PC-3 (cell line): ENCODE results near the gene MAGI2. TPM values are rescaled to one million over a fixed set of nuclear protein-coding genes. Genes with fewer than 3 reads are reported as not detected.

Experiments used
- ATAC-seq: fragments of 200-7000 bp; cut with Tn5 transposase; 2 replicates; pipeline ENCODE4 v1.9.1; 2020; ENCODE audit warnings: mild to moderate bottlenecking, moderate library complexity
- BruUV-seq: library from RNA; stranded (reverse); fragments of 400-500 nt; replicated peaks from 2 replicates; lab custom pipeline; 2021; lab: Mats Ljungman, UMichigan
- CTCF ChIA-PET: fragments of 300-600 bp; sonication (Branson Sonifier 250); formaldehyde crosslinking; loops from one replicate; lab custom pipeline; 2022; ENCODE audit warnings: antibody characterized with exemption; lab: Charles Lee
- POLR2A ChIA-PET: fragments of 300-600 bp; sonication (Branson Sonifier 250); formaldehyde crosslinking; loops from one replicate; lab custom pipeline; 2022; ENCODE audit warnings: antibody characterized with exemption; ENCODE audit not compliant: unreplicated experiment; lab: Charles Lee
- DNase-seq: peaks from one replicate; pipeline ENCODE4 v3.0.0-alpha.2; 2015
- H2AFZ ChIP-seq: fragments of 300-600 bp; sonication (generic); 2 replicates; pipeline ENCODE4 v1.6.0; 2016; ENCODE audit warnings: antibody characterized with exemption, low read length
- H3F3A ChIP-seq: fragments of 300-600 bp; sonication (generic); one replicate; pipeline ENCODE4 v1.6.0; 2017; ENCODE audit warnings: antibody characterized with exemption, low read length, control low read depth, mild to moderate bottlenecking; ENCODE audit not compliant: unreplicated experiment
- H3K27ac ChIP-seq: fragments of 300-600 bp; sonication (generic); 2 replicates; pipeline ENCODE4 v1.5.1; 2016; ENCODE audit warnings: mild to moderate bottlenecking, low read length
- H3K27me3 ChIP-seq: fragments of 300-600 bp; sonication (generic); 2 replicates; pipeline ENCODE4 v1.6.1; 2016; ENCODE audit warnings: low read length, mixed read lengths
- H3K36me3 ChIP-seq: fragments of 300-600 bp; sonication (generic); 2 replicates; pipeline ENCODE4 v1.6.1; 2016; ENCODE audit warnings: low read depth, mixed run types, low read length, mixed read lengths
- H3K4me1 ChIP-seq: fragments of 300-600 bp; sonication (generic); 2 replicates; pipeline ENCODE4 v1.5.1; 2016; ENCODE audit warnings: low read length; ENCODE audit not compliant: insufficient read depth
- H3K4me2 ChIP-seq: fragments of 300-600 bp; sonication (generic); 2 replicates; pipeline ENCODE4 v1.6.0; 2016; ENCODE audit warnings: low read length
- H3K4me3 ChIP-seq: fragments of 300-600 bp; sonication (generic); 2 replicates; pipeline ENCODE4 v1.5.1; 2016; ENCODE audit warnings: mild to moderate bottlenecking, low read length, mixed read lengths
- H3K79me2 ChIP-seq: fragments of 300-600 bp; sonication (generic); 2 replicates; pipeline ENCODE4 v1.6.1; 2017; ENCODE audit warnings: low read length, mixed read lengths
- H3K9ac ChIP-seq: fragments of 300-600 bp; sonication (generic); 2 replicates; pipeline ENCODE4 v1.6.0; 2016; ENCODE audit warnings: mild to moderate bottlenecking, low read length
- H3K9me2 ChIP-seq: fragments of 300-600 bp; sonication (generic); replicated peaks from 2 replicates; pipeline ENCODE4 v1.6.1; 2016; ENCODE audit warnings: mixed run types, low read length, mixed read lengths
- H3K9me3 ChIP-seq: fragments of 300-600 bp; sonication (generic); 2 replicates; pipeline ENCODE4 v1.6.1; 2016; ENCODE audit warnings: low read length, mixed read lengths
- H4K20me1 ChIP-seq: fragments of 300-600 bp; sonication (generic); 2 replicates; pipeline ENCODE4 v1.6.1; 2016; ENCODE audit warnings: low read length, mixed read lengths
- EZH2 ChIP-seq: fragments of 300-600 bp; sonication (generic); IDR thresholded peaks from one replicate; pipeline ENCODE4 v1.6.1; 2017; ENCODE audit warnings: antibody characterized with exemption, mild to moderate bottlenecking, low read length; ENCODE audit not compliant: unreplicated experiment
- EZH2phosphoT487 ChIP-seq: fragments of 300-600 bp; sonication (generic); IDR thresholded peaks from 2 replicates; pipeline ENCODE4 v1.6.1; 2018; ENCODE audit warnings: mild to moderate bottlenecking, antibody characterized with exemption, low read length, borderline replicate concordance
- intact Hi-C: fragments of 100-400 bp; cut with micrococcal nuclease; formaldehyde crosslinking; loops from 2 replicates; pipeline ENCODE4 v1.9.0; 2023
- total RNA-seq: library from RNA; depleted of rRNA; stranded (reverse); fragments of >200 nt; gene quantifications from 2 replicates; pipeline ENCODE4 v1.2.3, GENCODE V29; 2014
- TF ChIP-seq, protein P1 (sequence below): fragments of 300-600 bp; sonication (generic); conservative IDR thresholded peaks from 2 replicates; pipeline ENCODE4 v1.5.1; 2017; ENCODE audit warnings: antibody characterized with exemption, low read depth, mild to moderate bottlenecking, low read length

MAGI2 gene
- total RNA-seq, 1 experiment from 2014 or later, result not detected

DNA sequence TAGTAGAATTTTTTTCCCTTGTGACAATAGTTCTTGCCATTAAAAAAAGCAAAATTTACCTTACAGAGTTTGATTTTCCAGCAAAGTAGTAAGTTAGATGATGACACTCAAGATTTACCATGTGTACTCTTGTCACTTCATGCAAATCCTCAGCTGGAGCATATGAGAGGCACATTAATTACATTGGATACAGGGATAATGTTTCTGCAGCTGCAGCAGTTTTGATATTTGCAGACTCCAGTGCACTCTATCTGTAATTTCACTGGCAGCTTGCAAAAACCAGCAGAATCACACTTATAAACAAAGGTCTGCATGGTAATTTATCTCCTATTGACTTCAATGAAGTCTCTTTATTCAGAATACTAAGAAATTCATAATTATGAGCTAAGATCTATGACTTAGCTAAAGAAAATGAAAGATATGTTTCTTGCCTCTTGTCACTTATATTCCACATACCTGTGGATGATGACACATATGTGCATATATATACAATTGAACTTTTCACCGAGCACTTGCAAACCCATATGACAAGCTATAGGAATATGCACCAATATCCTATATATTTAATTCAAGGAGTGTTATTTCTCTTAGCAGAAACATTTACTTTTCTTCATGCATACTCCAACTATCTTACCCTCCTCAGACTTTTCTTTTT, 1124.3 kb downstream of the MAGI2 start:
- Histone ChIP-seq H3K79me2 (no peaks in the 10 kb centered on the region), H4K20me1 (no peaks in the 10 kb centered on the region), H3K4me3 (no peak overlapping the region), H3K4me1 (no peaks in the 10 kb centered on the region), H3K9ac (no peak overlapping the region), H3K27ac (no peak overlapping the region), H3K9me3 (no peaks in the 10 kb centered on the region), H3K27me3 (0 out of 2 replicates have a peak, but pooled peaks cover 5% of the 10 kb centered on the region), H2AFZ (no peak overlapping the region), H3F3A (no peaks in the 10 kb centered on the region), H3K4me2 (no peak overlapping the region), H3K36me3 (no peaks in the 10 kb centered on the region), H3K9me2 (no peaks in the 10 kb centered on the region)
- intact Hi-C loops, result no loop called here
- BruUV-seq, result no TSS peak
- ATAC-seq (no peak), DNase-seq (no peak)
- CTCF ChIA-PET, result no interaction called here
- TF ChIP-seq EZH2 (no peak), EZH2phosphoT487 (no peak)
- TF ChIP-seq, protein P1, sequence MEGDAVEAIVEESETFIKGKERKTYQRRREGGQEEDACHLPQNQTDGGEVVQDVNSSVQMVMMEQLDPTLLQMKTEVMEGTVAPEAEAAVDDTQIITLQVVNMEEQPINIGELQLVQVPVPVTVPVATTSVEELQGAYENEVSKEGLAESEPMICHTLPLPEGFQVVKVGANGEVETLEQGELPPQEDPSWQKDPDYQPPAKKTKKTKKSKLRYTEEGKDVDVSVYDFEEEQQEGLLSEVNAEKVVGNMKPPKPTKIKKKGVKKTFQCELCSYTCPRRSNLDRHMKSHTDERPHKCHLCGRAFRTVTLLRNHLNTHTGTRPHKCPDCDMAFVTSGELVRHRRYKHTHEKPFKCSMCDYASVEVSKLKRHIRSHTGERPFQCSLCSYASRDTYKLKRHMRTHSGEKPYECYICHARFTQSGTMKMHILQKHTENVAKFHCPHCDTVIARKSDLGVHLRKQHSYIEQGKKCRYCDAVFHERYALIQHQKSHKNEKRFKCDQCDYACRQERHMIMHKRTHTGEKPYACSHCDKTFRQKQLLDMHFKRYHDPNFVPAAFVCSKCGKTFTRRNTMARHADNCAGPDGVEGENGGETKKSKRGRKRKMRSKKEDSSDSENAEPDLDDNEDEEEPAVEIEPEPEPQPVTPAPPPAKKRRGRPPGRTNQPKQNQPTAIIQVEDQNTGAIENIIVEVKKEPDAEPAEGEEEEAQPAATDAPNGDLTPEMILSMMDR, result no peak
- POLR2A ChIA-PET, result no interaction called here

DNA sequence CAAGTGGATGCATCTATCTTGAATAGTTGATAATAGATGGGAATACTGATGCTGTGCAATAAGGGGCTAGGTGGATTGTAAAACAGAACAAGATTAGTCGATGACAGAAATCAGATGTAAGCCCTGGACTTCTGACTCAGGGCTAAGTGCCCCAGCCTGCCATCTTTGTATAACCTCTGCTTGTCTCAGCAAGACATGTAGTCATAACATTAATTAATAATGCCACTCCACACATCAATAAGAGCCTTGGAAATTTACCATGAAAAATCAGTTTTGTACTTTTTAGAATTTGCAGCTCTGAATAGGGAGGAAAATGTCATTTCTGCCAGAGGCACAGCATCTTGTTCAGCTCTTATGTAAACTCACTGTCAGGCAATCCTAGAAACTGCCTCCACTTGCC, 1125.7 kb downstream of the MAGI2 start:
- Histone ChIP-seq H3K4me1 (no peaks in the 10 kb centered on the region), H3K9ac (no peak overlapping the region), H3K4me2 (no peak overlapping the region), H3K79me2 (no peaks in the 10 kb centered on the region), H2AFZ (no peak overlapping the region), H3K4me3 (no peak overlapping the region), H4K20me1 (no peaks in the 10 kb centered on the region), H3K9me3 (no peaks in the 10 kb centered on the region), H3K27me3 (0 out of 2 replicates have a peak, but pooled peaks cover 5% of the 10 kb centered on the region), H3K36me3 (no peaks in the 10 kb centered on the region), H3K9me2 (no peaks in the 10 kb centered on the region), H3K27ac (no peak overlapping the region), H3F3A (no peaks in the 10 kb centered on the region)
- no peak for TF ChIP-seq EZH2
- no peak for TF ChIP-seq EZH2phosphoT487
- TF ChIP-seq, protein P1, result no peak
- CTCF ChIA-PET, result interaction anchor here (0.7 kb wide), 1 partner anchor 49 kb away, joined by 4 read pairs; no protein-coding TSS in a partner anchor
- intact Hi-C loops, result no loop called here
- ATAC-seq (no peak), DNase-seq (no peak)
- POLR2A ChIA-PET, result no interaction called here
- BruUV-seq, result no TSS peak

DNA sequence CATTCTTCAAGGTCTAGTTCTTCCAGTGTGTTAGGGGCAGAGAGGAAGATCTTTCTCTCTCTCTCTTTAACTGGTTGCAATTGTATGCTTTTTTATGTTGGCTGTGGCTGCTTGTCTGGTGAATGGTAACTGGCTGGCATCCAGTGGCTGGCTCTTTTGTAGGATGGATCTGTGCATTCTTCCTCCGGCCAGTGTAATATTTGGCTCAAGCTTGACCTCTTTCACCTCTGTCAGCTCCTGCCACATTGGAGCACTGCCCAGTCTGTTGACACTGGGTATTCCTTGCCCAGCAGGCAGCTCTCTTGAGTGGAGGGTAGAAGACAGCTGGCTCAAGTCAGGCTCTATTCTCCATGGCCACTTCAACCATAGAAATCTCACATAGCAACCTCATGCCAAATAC, 1126.6 kb downstream of the MAGI2 start:
- H4K20me1 ChIP-seq, result no peaks in the 10 kb centered on the region
- no peak overlapping the region for H3K4me3 ChIP-seq
- H3K9me3 ChIP-seq, result no peaks in the 10 kb centered on the region
- H3F3A ChIP-seq, result no peaks in the 10 kb centered on the region
- no peak overlapping the region for H2AFZ ChIP-seq
- no peak overlapping the region for H3K27ac ChIP-seq
- POLR2A ChIA-PET, result no interaction called here
- H3K4me1 ChIP-seq, result no peaks in the 10 kb centered on the region
- intact Hi-C loops, result no loop called here
- no peaks in the 10 kb centered on the region for H3K36me3 ChIP-seq
- H3K4me2 ChIP-seq, result no peak overlapping the region
- no peak for ATAC-seq
- CTCF ChIA-PET, result no interaction called here
- H3K9me2 ChIP-seq, result no peaks in the 10 kb centered on the region
- H3K79me2 ChIP-seq, result no peaks in the 10 kb centered on the region
- H3K9ac ChIP-seq, result no peak overlapping the region
- TF ChIP-seq, protein P1, result no peak
- TF ChIP-seq EZH2 (no peak), EZH2phosphoT487 (no peak)
- H3K27me3 ChIP-seq, result 0 out of 2 replicates have a peak, but pooled peaks cover 5% of the 10 kb centered on the region
- no TSS peak for BruUV-seq
- DNase-seq, result no peak
